Osteoblast (primary cell): ENCODE data around the gene CD177. TPM values are rescaled to one million over a fixed set of nuclear protein-coding genes. Genes with fewer than 3 reads are reported as not detected.

Experiments
- DNase-seq: peaks from one replicate; pipeline ENCODE4 v3.0.0; 2011; ENCODE audit warnings: low spot score, mixed read lengths; ENCODE audit not compliant: insufficient read length; ENCODE audit errors: missing footprints
- H2AFZ ChIP-seq: 2 replicates; pipeline ENCODE4 v1.6.0; 2011; ENCODE audit warnings: mild to moderate bottlenecking, low read length
- H3K27ac ChIP-seq: 2 replicates; pipeline ENCODE4 v1.5.1; 2011; ENCODE audit warnings: mild to moderate bottlenecking, low read depth, low read length, moderate library complexity
- H3K27me3 ChIP-seq: 2 replicates; pipeline ENCODE4 v1.6.0; 2012; ENCODE audit warnings: mild to moderate bottlenecking, control low read depth, inconsistent platforms, low read length, moderate library complexity; ENCODE audit not compliant: insufficient read depth
- H3K36me3 ChIP-seq: 2 replicates; pipeline ENCODE4 v1.5.1; 2011; ENCODE audit warnings: mild to moderate bottlenecking, low read length, control low read depth, moderate library complexity; ENCODE audit not compliant: insufficient read depth
- H3K4me1 ChIP-seq: 2 replicates; pipeline ENCODE4 v1.5.1; 2011; ENCODE audit warnings: mild to moderate bottlenecking, low read length, control low read depth, moderate library complexity; ENCODE audit not compliant: insufficient read depth
- H3K4me2 ChIP-seq: 2 replicates; pipeline ENCODE4 v1.6.0; 2011; ENCODE audit warnings: mild to moderate bottlenecking, low read length; ENCODE audit not compliant: insufficient read depth
- H3K4me3 ChIP-seq: fragments of 200-600 bp; sonication (generic); 3 replicates; pipeline ENCODE4 v1.5.1; 2012; ENCODE audit warnings: mild to moderate bottlenecking, low read length, inconsistent platforms; ENCODE audit not compliant: insufficient read depth
- H3K79me2 ChIP-seq: 2 replicates; pipeline ENCODE4 v1.6.0; 2012; ENCODE audit warnings: mild to moderate bottlenecking, low read length, control low read depth, inconsistent platforms; ENCODE audit not compliant: insufficient read depth
- H3K9me3 ChIP-seq: 2 replicates; pipeline ENCODE4 v1.5.1; 2011; ENCODE audit warnings: low read depth, low read length, control low read depth
- H4K20me1 ChIP-seq: 2 replicates; pipeline ENCODE4 v1.6.0; 2012; ENCODE audit warnings: mild to moderate bottlenecking, low read length, control low read depth; ENCODE audit not compliant: insufficient read depth
- CTCF ChIP-seq: IDR thresholded peaks from 2 replicates; pipeline ENCODE4 v1.5.1; 2011; ENCODE audit warnings: mild to moderate bottlenecking, low read depth, low read length, moderate library complexity; ENCODE audit errors: extremely low read depth
- total RNA-seq: library from RNA; depleted of rRNA; stranded (reverse); fragments of >200 nt; gene quantifications from 2 replicates; pipeline ENCODE4 v1.2.3, GENCODE V29; 2012

Gene CD177
- total RNA-seq, 1 donor: not detected

GRCh38 chr19:43329989-43330388 lies 23.5 kb upstream of the CD177 start:
- no peak for TF ChIP-seq CTCF
- Histone ChIP-seq H4K20me1 (no peaks in the 10 kb centered on the region), H3K27ac (no peak overlapping the region), H3K4me1 (no peaks in the 10 kb centered on the region), H3K79me2 (no peaks in the 10 kb centered on the region), H3K4me2 (no peak overlapping the region), H3K27me3 (peaks cover 14% of the 10 kb centered on the region), H3K36me3 (no peaks in the 10 kb centered on the region), H3K9me3 (no peaks in the 10 kb centered on the region), H3K4me3 (no peak overlapping the region), H2AFZ (no peak overlapping the region)
- no peak for DNase-seq

- Histone ChIP-seq H3K4me1 (no peaks in the 10 kb centered on the region), H3K27ac (no peak overlapping the region), H2AFZ (no peak overlapping the region), H3K9me3 (no peaks in the 10 kb centered on the region), H3K27me3 (peaks cover 14% of the 10 kb centered on the region), H3K79me2 (no peaks in the 10 kb centered on the region), H3K4me2 (no peak overlapping the region), H4K20me1 (no peaks in the 10 kb centered on the region), H3K36me3 (no peaks in the 10 kb centered on the region), H3K4me3 (no peak overlapping the region)
- no peak for DNase-seq
- TF ChIP-seq CTCF: no peak
Measured at GRCh38 chr19:43330726-43331434, 22.6 kb upstream of the CD177 start.

GRCh38 chr19:43331435-43332010 lies 22.0 kb upstream of the CD177 start:
- H3K4me3 ChIP-seq: no peak overlapping the region

More at GRCh38 chr19:43331435-43332010, 22.0 kb upstream of the CD177 start:
- DNase-seq: no peak
- H3K9me3 ChIP-seq: no peaks in the 10 kb centered on the region
- no peaks in the 10 kb centered on the region for H3K4me1 ChIP-seq
- H3K27me3 ChIP-seq: peaks cover 14% of the 10 kb centered on the region
- TF ChIP-seq CTCF: no peak
- no peak overlapping the region for H3K4me2 ChIP-seq
- no peaks in the 10 kb centered on the region for H3K79me2 ChIP-seq
- H3K36me3 ChIP-seq: no peaks in the 10 kb centered on the region
- no peaks in the 10 kb centered on the region for H4K20me1 ChIP-seq
- no peak overlapping the region for H3K27ac ChIP-seq
- H2AFZ ChIP-seq: no peak overlapping the region
